Smooth muscle cell (in vitro differentiated cells): ENCODE measurements around the gene GFRA1. TPM values are rescaled to one million over a fixed set of nuclear protein-coding genes. Genes with fewer than 3 reads are reported as not detected.

Experiments
- DNase-seq: peaks from one replicate; lab custom pipeline; 2025; ENCODE audit not compliant: unreplicated experiment; lab: John Stamatoyannopoulos, UW
- H2AFZ ChIP-seq: fragments of 200-600 bp; sonication (generic); 2 replicates; pipeline ENCODE4 v1.6.0; 2016; ENCODE audit warnings: antibody characterized with exemption, low read depth, mild to moderate bottlenecking
- H3F3A ChIP-seq: fragments of 200-600 bp; sonication (generic); 2 replicates; pipeline ENCODE4 v1.6.0; 2017; ENCODE audit warnings: antibody characterized with exemption, low read depth
- H3K27ac ChIP-seq: fragments of 200-600 bp; sonication (generic); 2 replicates; pipeline ENCODE4 v1.5.1; 2016; ENCODE audit warnings: low read depth, mild to moderate bottlenecking
- H3K27me3 ChIP-seq: fragments of 200-600 bp; sonication (generic); 2 replicates; pipeline ENCODE4 v1.6.1; 2016; ENCODE audit warnings: low read depth, mild to moderate bottlenecking
- H3K36me3 ChIP-seq: fragments of 200-600 bp; sonication (generic); 2 replicates; pipeline ENCODE4 v1.5.1; 2016; ENCODE audit warnings: low read depth
- H3K4me1 ChIP-seq: fragments of 200-600 bp; sonication (generic); 2 replicates; pipeline ENCODE4 v1.5.1; 2016; ENCODE audit warnings: low read depth
- H3K4me2 ChIP-seq: fragments of 200-600 bp; sonication (generic); 2 replicates; pipeline ENCODE4 v1.6.0; 2016; ENCODE audit warnings: mild to moderate bottlenecking
- H3K4me3 ChIP-seq: fragments of 200-600 bp; sonication (generic); 2 replicates; pipeline ENCODE4 v1.5.1; 2016; ENCODE audit warnings: mild to moderate bottlenecking
- H3K79me2 ChIP-seq: fragments of 200-600 bp; sonication (generic); 2 replicates; pipeline ENCODE4 v1.6.0; 2016; ENCODE audit warnings: low read depth, mild to moderate bottlenecking
- H3K9ac ChIP-seq: fragments of 200-600 bp; sonication (generic); 2 replicates; pipeline ENCODE4 v1.6.0; 2016; ENCODE audit warnings: low read depth
- H3K9me3 ChIP-seq: fragments of 200-600 bp; sonication (generic); replicated peaks from 2 replicates; pipeline ENCODE4 v1.5.1; 2016; ENCODE audit warnings: low read depth
- H4K20me1 ChIP-seq: fragments of 200-600 bp; sonication (generic); 2 replicates; pipeline ENCODE4 v1.6.0; 2016; ENCODE audit warnings: low read depth
- WGBS: methylation state at CpG from one replicate; pipeline ENCODE4 v1.1.7; 2016; ENCODE audit warnings: low lambda C conversion rate; 5-methylcytosine and 5-hydroxymethylcytosine counted together
- polyA plus RNA-seq: library from polyadenylated mRNA; unstranded; fragments of >200 nt; fragmentation: Nextera tagmentation; extraction: Ambion mirVana; gene quantifications from 2 replicates; pipeline ENCODE4 v1.2.1, GENCODE V29; 2016
- total RNA-seq: library from RNA; depleted of rRNA; stranded (reverse); fragments of >200 nt; gene quantifications from 2 replicates; pipeline ENCODE4 v1.2.3, GENCODE V29; 2014
- TF ChIP-seq, protein P1 (sequence below): fragments of 200-600 bp; sonication (generic); IDR thresholded peaks from 2 replicates; pipeline ENCODE4 v1.5.1; 2017; ENCODE audit warnings: borderline replicate concordance, mild to moderate bottlenecking, antibody characterized with exemption; ENCODE audit not compliant: insufficient read depth, poor library complexity, severe bottlenecking

GFRA1 gene
- total and polyA plus RNA-seq, 2 experiments from 2014 or later: 1.3 to 1.9 TPM

DNA sequence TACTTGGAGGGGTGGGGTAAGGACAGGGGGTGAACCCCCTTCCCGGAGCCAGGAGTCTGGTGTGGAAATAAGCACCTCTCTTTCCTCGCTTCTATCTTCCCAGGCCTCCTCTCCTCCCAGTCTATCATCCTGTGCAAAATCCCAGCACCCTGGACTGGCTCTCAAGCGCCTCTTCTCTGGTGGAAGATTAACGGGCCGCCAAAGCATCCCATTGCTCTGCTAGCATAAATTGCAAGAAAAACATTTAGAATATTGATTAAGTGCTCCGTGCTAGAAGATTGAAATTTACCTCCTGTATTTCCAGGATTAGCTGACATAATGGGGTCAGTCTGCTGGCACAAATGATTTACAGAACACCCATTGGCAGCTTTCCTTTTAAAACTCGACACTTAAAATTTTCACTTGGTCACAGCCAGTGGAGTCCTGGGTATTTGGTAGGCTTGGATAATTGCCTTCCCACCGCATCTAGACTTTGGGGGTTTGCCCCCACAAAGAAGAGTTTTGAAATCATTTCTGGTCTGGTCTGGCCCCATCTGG is 189.7 kb downstream of the GFRA1 start:
- Histone ChIP-seq H3K4me1 (no peaks in the 10 kb centered on the region), H3K9ac (no peak overlapping the region), H3K27me3 (no peaks in the 10 kb centered on the region), H3F3A (no peaks in the 10 kb centered on the region), H3K36me3 (no peaks in the 10 kb centered on the region), H3K9me3 (no peaks in the 10 kb centered on the region), H4K20me1 (no peaks in the 10 kb centered on the region), H3K27ac (no peak overlapping the region), H2AFZ (no peak overlapping the region), H3K4me3 (no peak overlapping the region), H3K4me2 (no peak overlapping the region), H3K79me2 (no peaks in the 10 kb centered on the region)
- DNase-seq: no peak
- TF ChIP-seq, protein P1, sequence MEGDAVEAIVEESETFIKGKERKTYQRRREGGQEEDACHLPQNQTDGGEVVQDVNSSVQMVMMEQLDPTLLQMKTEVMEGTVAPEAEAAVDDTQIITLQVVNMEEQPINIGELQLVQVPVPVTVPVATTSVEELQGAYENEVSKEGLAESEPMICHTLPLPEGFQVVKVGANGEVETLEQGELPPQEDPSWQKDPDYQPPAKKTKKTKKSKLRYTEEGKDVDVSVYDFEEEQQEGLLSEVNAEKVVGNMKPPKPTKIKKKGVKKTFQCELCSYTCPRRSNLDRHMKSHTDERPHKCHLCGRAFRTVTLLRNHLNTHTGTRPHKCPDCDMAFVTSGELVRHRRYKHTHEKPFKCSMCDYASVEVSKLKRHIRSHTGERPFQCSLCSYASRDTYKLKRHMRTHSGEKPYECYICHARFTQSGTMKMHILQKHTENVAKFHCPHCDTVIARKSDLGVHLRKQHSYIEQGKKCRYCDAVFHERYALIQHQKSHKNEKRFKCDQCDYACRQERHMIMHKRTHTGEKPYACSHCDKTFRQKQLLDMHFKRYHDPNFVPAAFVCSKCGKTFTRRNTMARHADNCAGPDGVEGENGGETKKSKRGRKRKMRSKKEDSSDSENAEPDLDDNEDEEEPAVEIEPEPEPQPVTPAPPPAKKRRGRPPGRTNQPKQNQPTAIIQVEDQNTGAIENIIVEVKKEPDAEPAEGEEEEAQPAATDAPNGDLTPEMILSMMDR: no peak
- WGBS: 94% methylated on average over 8 of the region's 8 CpGs

GRCh38 chr10:116082762-116083161 is 190.2 kb downstream of the GFRA1 start:
- Histone ChIP-seq H2AFZ (no peak overlapping the region), H3K4me2 (no peak overlapping the region), H3F3A (no peaks in the 10 kb centered on the region), H3K9ac (no peak overlapping the region), H4K20me1 (no peaks in the 10 kb centered on the region), H3K27me3 (no peaks in the 10 kb centered on the region), H3K9me3 (no peaks in the 10 kb centered on the region), H3K79me2 (no peaks in the 10 kb centered on the region), H3K27ac (no peak overlapping the region), H3K4me1 (no peaks in the 10 kb centered on the region), H3K4me3 (no peak overlapping the region), H3K36me3 (no peaks in the 10 kb centered on the region)
- 92% methylated on average over 3 of the region's 3 CpGs for WGBS
- TF ChIP-seq, protein P1: no peak
- no peak for DNase-seq

DNA sequence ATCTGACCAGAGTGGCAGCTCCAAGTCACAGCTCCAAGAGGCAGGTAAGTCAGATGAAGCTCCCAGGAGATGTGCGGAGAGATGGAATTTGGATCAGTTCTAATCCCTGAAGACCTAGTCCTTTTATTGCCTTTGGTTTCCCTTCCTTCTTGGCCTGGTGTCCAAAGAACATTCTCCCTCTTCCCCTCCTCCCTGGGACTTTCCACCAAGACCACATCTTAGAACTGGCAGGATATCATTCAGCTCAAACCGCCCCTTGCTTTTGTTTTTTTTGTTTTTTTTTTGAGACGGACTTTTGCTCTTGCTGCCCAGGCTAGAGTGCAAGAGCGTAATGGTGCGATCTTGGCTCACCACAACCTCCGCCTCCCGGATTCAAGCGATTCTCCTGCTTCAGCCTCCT is 190.8 kb downstream of the GFRA1 start:
- 90% methylated on average over 8 of the region's 8 CpGs for WGBS
- DNase-seq: no peak

More for the DNA sequence above, 190.8 kb downstream of the GFRA1 start:
- Histone ChIP-seq H3K9ac (no peak overlapping the region), H3K27ac (no peak overlapping the region), H3K4me1 (no peaks in the 10 kb centered on the region), H3F3A (no peaks in the 10 kb centered on the region), H4K20me1 (no peaks in the 10 kb centered on the region), H3K4me2 (no peak overlapping the region), H3K27me3 (no peaks in the 10 kb centered on the region), H2AFZ (no peak overlapping the region), H3K36me3 (no peaks in the 10 kb centered on the region), H3K79me2 (no peaks in the 10 kb centered on the region), H3K9me3 (no peaks in the 10 kb centered on the region), H3K4me3 (no peak overlapping the region)
- TF ChIP-seq, protein P1: no peak
